22Rv1 (cell line): ENCODE data around the gene MGAT3.

Source experiments
- CTCF ChIP-seq: fragments of 450-650 bp; IDR thresholded peaks from 2 replicates; pipeline ENCODE4 v1.5.1; 2017; ENCODE audit warnings: mild to moderate bottlenecking
- ZFX ChIP-seq: fragments of 450-650 bp; IDR thresholded peaks from 2 replicates; pipeline ENCODE4 v1.6.1; 2017; ENCODE audit warnings: antibody characterized with exemption, borderline replicate concordance

- TF ChIP-seq CTCF, result no peak
- no peak for TF ChIP-seq ZFX
These were observed 988 bp downstream of the MGAT3 start for GRCh38 chr22:39457556-39458443.
